K562 (cell line): ENCODE results near the gene HK1. TPM values are rescaled to one million over a fixed set of nuclear protein-coding genes. Genes with fewer than 3 reads are reported as not detected.

Experiments used
- ATF7 ChIP-seq: fragments of 450-650 bp; IDR thresholded peaks from 2 replicates; pipeline ENCODE4 v1.7.1; 2014; ENCODE audit warnings: mild to moderate bottlenecking, moderate library complexity
- BCL6 ChIP-seq: fragments of 250-450 bp; sonication (Bioruptor Pico); IDR thresholded peaks from 2 replicates; pipeline ENCODE4 v1.4.0; 2020
- CBX2 ChIP-seq: fragments of 200-600 bp; sonication (generic); IDR thresholded peaks from one replicate; pipeline ENCODE4 v1.6.1; 2012; ENCODE audit warnings: mild to moderate bottlenecking, low read length, inconsistent platforms; ENCODE audit not compliant: insufficient read depth, poor library complexity, severe bottlenecking
- CEBPG ChIP-seq, 3 experiments: fragments of 200-800 bp in 1 of 3; sonication (Bioruptor generic) in 1 of 3; sonication (generic) in 1 of 3; formaldehyde crosslinking in 1 of 3; IDR thresholded peaks in 2 of 3; conservative IDR thresholded peaks in 1 of 3; 2 replicates each; pipeline versions ENCODE4 v1.6.1 to v1.8.0; 2016 to 2022; ENCODE audit warnings: missing compliant biosample characterization in 2 of 3, missing genetic modification characterization in 2 of 3, mild to moderate bottlenecking in 1 of 3, missing genetic modification reagents in 1 of 3
- CEBPZ ChIP-seq: fragments of 150-350 bp; IDR thresholded peaks from 2 replicates; pipeline ENCODE4 v1.6.1; 2014; ENCODE audit warnings: low read depth, mild to moderate bottlenecking, low read length, borderline replicate concordance
- CHD2 ChIP-seq: IDR thresholded peaks from 2 replicates; pipeline ENCODE4 v1.6.1; 2011; ENCODE audit warnings: low read depth, low read length
- E2F4 ChIP-seq: sonication (generic); formaldehyde crosslinking; IDR thresholded peaks from 2 replicates; pipeline ENCODE4 v1.8.0; 2022; ENCODE audit warnings: mild to moderate bottlenecking, low read depth, missing genetic modification reagents
- HMG20B ChIP-seq: fragments of 250-450 bp; sonication (Bioruptor Pico); IDR thresholded peaks from 2 replicates; pipeline ENCODE4 v1.5.0; 2021; ENCODE audit warnings: mild to moderate bottlenecking
- JUNB ChIP-seq: fragments of 450-650 bp; formaldehyde crosslinking; conservative IDR thresholded peaks from 2 replicates; pipeline ENCODE4 v1.4.0; 2020; ENCODE audit warnings: mild to moderate bottlenecking
- NELFE ChIP-seq: IDR thresholded peaks from 2 replicates; pipeline ENCODE4 v1.6.1; 2011; ENCODE audit warnings: mild to moderate bottlenecking; ENCODE audit not compliant: insufficient read depth, insufficient read length
- POLR2A ChIP-seq: fragments of 450-650 bp; conservative IDR thresholded peaks from 2 replicates; pipeline ENCODE4 v1.6.1; 2016
- RCOR1 ChIP-seq, 2 experiments: IDR thresholded peaks; 2 replicates each; pipeline ENCODE4 v1.6.1; 2012; ENCODE audit warnings: low read depth in 2 of 2, low read length in 2 of 2, borderline replicate concordance in 1 of 2, improper control_type of control experiment in 1 of 2
- TEAD4 ChIP-seq, 2 experiments: sonication (generic) in 1 of 2; formaldehyde crosslinking in 1 of 2; IDR thresholded peaks; 2 replicates each; pipeline versions ENCODE4 v1.6.1 to v1.8.0; 2012 to 2022; ENCODE audit warnings: borderline replicate concordance in 1 of 2, inconsistent platforms in 1 of 2, low read length in 1 of 2, mild to moderate bottlenecking in 1 of 2, missing genetic modification reagents in 1 of 2
- THAP12 ChIP-seq: fragments of 250-450 bp; sonication (Bioruptor Pico); IDR thresholded peaks from 2 replicates; pipeline ENCODE4 v1.9.0; 2021; ENCODE audit warnings: mild to moderate bottlenecking, inconsistent platforms
- ZNF77 ChIP-seq: fragments of 250-450 bp; sonication (Bioruptor Pico); IDR thresholded peaks from 2 replicates; pipeline ENCODE4 v1.5.0; 2020
- polyA plus RNA-seq, 8 experiments: library from polyadenylated mRNA; depleted of rRNA in 4 of 8; stranded (reverse) in 5 of 8; unstranded in 3 of 8; fragments of >200 nt; fragmentation: Nextera tagmentation in 2 of 8; fragmentation: Illumina TruSeq in 1 of 8; extraction: Ambion mirVana in 2 of 8; extraction: Trizol in 1 of 8; gene quantifications; 2 replicates each; pipeline versions ENCODE4 v1.2.1 to v1.2.3, GENCODE V29; 2011 to 2014; ENCODE audit warnings: inconsistent platforms in 1 of 8, missing spikeins in 1 of 8
- total RNA-seq, 7 experiments: library from RNA; depleted of rRNA in 6 of 7; stranded (reverse); fragments of >200 nt in 6 of 7; fragmentation: Illumina TruSeq in 2 of 7; extraction: Trizol in 2 of 7; gene quantifications; 2 replicates each; pipeline versions ENCODE4 v1.2.1 to v1.2.3, GENCODE V29; 2011 to 2021; ENCODE audit warnings: low replicate concordance in 1 of 7
- TF ChIP-seq, protein P1 (sequence below), 2 experiments: fragments of 450-650 bp; IDR thresholded peaks; 2 replicates each; pipeline ENCODE4 v1.6.1; 2016
- TF ChIP-seq, protein P2 (sequence below), 2 experiments: IDR thresholded peaks; 2 replicates each; pipeline ENCODE4 v1.6.1; 2011; ENCODE audit warnings: borderline replicate concordance in 1 of 2, control low read depth in 1 of 2, low read depth in 1 of 2, low read length in 1 of 2, mild to moderate bottlenecking in 1 of 2, mixed read lengths in 1 of 2, moderate library complexity in 1 of 2; ENCODE audit not compliant: insufficient read depth in 1 of 2, insufficient read length in 1 of 2, poor library complexity in 1 of 2, severe bottlenecking in 1 of 2; ENCODE audit errors: extremely low read depth in 1 of 2

HK1 gene
- total and polyA plus RNA-seq, 9 of the 15 experiments (the other 6 are each of a cell fraction or from before 2014, with no cell fraction given): 29.2 to 444 (median 193) TPM

DNA sequence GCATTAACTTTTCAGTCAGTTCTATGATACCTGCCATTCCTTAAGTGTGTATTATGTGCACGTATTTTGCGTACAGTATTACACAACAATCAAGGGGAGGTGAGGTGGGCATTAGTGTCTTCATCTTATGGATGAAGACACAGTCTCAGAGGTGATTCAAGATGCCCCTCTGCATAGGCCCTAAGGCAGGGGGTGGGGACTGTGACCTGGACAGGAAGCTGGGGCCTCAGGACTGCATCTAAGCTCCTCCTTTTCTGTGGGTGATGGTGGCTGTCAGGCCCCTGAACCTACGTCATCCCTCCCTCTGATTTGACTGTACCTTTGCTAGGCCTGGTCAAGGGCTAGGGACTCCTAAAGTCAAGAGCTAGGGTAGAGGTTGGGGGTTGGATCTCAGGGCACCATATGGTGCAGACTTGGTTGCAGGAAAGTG, 38.9 kb downstream of the HK1 start (continued):
- TF ChIP-seq JUNB (CRISPR knock-in tag): no peak
- TF ChIP-seq POLR2A: peak; percentile 92
- 0 out of 2 replicates have a peak, but pooled peaks have one; percentile 40 for TF ChIP-seq THAP12 (CRISPR knock-in tag)
- TF ChIP-seq CEBPG (CRISPR knock-in tag; IDR thresholded peaks at IDR 0.05): peak; percentile 62
- TF ChIP-seq CEBPG (tag; conservative IDR thresholded peaks at IDR 0.05 in 1 of 2, IDR thresholded peaks at IDR 0.05 in 1 of 2): peak; percentile 72 to 76; a peak in 3 of 4 replicates
- no peak for TF ChIP-seq BCL6
- no peak for TF ChIP-seq HMG20B (CRISPR knock-in tag)
- TF ChIP-seq NELFE: no peak
- TF ChIP-seq CEBPZ: no peak
- TF ChIP-seq, protein P1, sequence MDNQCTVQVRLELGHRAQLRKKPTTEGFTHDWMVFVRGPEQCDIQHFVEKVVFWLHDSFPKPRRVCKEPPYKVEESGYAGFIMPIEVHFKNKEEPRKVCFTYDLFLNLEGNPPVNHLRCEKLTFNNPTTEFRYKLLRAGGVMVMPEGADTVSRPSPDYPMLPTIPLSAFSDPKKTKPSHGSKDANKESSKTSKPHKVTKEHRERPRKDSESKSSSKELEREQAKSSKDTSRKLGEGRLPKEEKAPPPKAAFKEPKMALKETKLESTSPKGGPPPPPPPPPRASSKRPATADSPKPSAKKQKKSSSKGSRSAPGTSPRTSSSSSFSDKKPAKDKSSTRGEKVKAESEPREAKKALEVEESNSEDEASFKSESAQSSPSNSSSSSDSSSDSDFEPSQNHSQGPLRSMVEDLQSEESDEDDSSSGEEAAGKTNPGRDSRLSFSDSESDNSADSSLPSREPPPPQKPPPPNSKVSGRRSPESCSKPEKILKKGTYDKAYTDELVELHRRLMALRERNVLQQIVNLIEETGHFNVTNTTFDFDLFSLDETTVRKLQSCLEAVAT (IDR thresholded peaks at IDR 0.05): peak; percentile 43 to 53; a peak in 2 of 4 replicates
- peak; percentile 96 for TF ChIP-seq ATF7
- no peak for TF ChIP-seq ZNF77 (CRISPR knock-in tag)
- no peak for TF ChIP-seq CBX2
- TF ChIP-seq, protein P2, sequence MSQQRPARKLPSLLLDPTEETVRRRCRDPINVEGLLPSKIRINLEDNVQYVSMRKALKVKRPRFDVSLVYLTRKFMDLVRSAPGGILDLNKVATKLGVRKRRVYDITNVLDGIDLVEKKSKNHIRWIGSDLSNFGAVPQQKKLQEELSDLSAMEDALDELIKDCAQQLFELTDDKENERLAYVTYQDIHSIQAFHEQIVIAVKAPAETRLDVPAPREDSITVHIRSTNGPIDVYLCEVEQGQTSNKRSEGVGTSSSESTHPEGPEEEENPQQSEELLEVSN (IDR thresholded peaks at IDR 0.05; ENCODE audit: borderline replicate concordance in 1 of 2, extremely low read depth in 1 of 2, insufficient read depth in 1 of 2, insufficient read length in 1 of 2, low read depth in 1 of 2, low read length in 1 of 2, poor library complexity in 1 of 2, severe bottlenecking in 1 of 2): no peak
- no peak for TF ChIP-seq CHD2
- TF ChIP-seq RCOR1 (IDR thresholded peaks at IDR 0.05; ENCODE audit: borderline replicate concordance in 1 of 2, low read depth in 2 of 2, low read length in 2 of 2): peak in 1 of 2 experiments; percentile 71; a peak in 1 of 4 replicates
- TF ChIP-seq E2F4 (CRISPR knock-in tag): no peak
- no peak; the same call in 1 of the 2 replicates for TF ChIP-seq TEAD4 (IDR thresholded peaks at IDR 0.05; ENCODE audit: low read length)
- no peak for TF ChIP-seq TEAD4 (CRISPR knock-in tag; IDR thresholded peaks at IDR 0.05; ENCODE audit: borderline replicate concordance)
